HG02759 (cell line): ENCODE measurements around the gene HPS5.

Experiments used
- ATAC-seq: cut with Tn5 transposase; IDR thresholded peaks from one replicate; pipeline ENCODE4 v1.9.1; 2021; ENCODE audit warnings: mild to moderate bottlenecking, moderate library complexity; ENCODE audit not compliant: unreplicated experiment

The HPS5 gene

DNA sequence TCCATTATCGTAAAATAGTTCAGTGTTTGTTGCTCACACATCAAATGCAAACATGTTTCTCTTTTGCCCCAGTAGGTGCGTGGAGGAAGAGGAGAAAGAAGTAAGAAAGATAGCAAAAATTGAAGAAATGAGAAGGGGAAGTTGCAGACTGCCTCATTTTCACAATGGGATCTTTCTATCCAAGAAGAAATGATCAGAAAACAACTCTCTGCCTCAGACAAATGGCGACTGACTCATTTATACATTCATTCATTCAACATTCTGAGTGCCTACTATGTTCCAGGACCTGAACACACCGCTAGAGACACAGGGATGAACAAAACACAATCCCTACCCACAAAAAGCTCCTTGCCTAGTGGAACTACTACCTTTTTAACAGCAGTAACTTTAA, 367 bp downstream of the HPS5 start:
- ATAC-seq = no peak

- ATAC-seq = no peak
These were observed 1.3 kb downstream of the HPS5 start for GRCh38 chr11:18320617-18321016.

DNA sequence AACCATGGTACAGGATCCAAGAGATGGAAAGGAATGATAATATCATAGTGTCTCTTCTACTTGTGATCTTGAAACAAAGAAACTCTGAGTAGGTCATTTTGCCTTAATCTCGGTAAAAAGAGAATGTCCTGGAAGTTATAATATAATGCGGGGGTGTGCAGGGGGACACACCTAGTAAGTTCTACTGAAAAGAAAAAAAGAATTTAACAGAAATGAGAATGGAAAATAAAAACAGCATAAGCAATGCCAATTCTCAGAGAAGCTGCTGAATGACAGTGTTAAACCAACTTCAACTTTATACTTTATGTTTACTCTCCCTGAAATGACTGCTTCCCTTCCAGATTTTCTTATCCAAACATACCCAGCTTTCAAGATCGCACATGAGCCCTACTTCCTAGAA, 2.0 kb downstream of the HPS5 start:
- ATAC-seq = no peak

DNA sequence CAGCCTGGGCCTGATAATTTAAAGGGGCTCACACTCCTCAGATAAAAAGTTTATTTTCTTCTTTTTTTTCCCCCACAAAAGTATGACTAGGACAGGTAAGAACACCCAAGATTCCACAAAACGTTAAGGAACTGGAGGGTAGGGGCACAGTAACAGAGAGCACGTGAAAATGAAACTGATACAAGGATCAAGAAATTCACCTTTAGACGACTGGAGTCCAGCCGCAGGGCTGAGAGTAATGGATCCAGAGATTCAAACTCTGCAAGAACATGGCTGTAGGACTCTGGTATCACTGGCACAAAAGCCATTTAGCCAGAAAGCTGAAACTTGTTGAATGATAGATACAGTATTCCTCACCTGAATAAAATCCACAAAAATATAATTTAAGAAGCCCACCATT, 4.4 kb downstream of the HPS5 start:
- no peak for ATAC-seq

GRCh38 chr11:18315893-18316292, 6.0 kb downstream of the HPS5 start:
- ATAC-seq = no peak

DNA sequence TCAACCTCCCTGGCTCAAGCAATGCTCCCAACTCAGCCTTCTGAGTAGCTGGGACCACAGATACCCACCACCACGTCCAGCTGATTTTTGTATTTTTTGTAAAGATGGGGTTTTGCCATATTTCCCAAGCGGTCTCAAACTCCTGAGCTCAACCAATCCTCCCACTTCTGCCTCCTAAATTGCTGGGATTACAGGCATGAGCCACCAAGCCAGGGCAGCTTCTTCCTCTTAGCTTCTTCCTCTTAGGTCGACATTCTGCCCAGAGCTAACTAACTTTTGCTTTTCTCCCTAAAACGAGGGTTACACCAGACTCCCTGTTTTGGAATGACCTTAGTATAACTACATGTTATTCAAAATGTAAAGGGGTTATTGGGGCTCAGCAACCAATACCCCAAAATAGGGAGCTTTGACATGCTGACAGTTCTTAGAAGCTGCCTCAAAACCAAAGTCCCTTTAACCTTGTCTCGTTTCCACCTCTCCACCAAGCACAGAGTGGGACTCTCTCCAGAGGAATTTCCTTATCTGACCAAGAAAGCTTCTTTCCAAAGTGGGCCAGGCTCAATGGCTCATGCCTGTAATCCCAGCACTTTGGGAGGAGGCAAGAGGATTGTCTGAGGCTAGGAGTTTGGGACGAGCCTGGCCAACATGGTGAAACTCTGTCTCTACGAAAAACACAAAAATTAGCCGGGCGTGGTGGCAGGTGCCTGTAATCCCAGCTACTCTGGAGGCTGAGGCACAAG, 7.0 kb downstream of the HPS5 start:
- ATAC-seq = no peak

DNA sequence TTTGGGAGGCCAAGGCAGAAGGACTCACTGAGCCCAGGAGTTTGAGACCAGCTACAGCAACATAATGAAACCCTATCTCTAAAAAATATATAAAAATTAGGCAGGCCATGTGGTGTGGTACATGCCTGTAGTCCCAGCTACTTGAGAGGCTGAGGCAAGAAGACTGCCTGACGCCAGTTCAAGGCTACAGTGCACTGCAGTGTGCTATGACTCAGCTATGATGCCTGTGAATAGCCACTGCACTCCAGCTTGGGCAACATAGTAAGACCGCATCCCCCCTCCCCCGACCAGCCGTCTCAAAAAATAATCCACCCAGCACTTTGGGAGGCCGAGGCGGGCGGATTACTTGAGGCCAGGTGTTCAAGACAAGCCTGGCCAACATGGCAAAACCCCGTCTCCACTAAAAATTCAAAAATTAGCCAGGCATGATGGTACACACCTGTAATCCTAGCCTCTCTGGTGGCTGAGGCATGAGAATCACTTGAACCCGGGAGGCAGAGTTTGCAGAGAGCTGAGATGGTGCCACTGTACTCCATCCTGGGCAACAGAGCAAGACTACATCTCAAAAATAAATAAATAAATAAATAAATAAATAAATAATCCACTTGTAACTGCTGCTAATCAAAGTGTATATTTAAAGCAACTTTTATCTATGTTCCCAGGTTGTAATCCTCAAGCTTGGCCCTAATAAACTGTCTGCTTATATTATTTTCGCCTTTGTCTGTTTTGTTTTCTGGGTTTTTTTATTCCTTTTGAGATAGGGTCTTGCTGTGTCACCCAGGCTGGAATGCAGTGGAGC, 7.8 kb downstream of the HPS5 start:
- no peak for ATAC-seq

GRCh38 chr11:18312663-18313420, 9.1 kb downstream of the HPS5 start:
- no peak for ATAC-seq

DNA sequence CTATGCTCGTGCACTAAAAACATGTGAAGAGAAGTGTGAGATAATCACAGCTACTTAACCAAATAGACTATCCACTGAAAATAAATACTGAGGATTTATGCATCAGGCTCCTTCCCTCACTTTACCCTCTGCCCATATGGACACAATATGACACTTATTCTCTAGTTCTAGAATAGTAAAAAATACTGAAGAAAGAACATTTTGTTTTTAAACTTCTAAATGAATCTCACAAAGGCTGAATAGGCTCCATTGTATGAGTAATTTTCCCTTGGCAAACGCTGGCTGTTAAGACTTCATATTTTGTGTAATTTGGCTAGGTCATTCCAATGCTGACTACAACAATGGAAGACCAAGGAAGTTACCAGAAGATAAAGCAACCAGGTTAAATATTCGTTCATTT, 9.9 kb downstream of the HPS5 start:
- ATAC-seq = no peak

DNA sequence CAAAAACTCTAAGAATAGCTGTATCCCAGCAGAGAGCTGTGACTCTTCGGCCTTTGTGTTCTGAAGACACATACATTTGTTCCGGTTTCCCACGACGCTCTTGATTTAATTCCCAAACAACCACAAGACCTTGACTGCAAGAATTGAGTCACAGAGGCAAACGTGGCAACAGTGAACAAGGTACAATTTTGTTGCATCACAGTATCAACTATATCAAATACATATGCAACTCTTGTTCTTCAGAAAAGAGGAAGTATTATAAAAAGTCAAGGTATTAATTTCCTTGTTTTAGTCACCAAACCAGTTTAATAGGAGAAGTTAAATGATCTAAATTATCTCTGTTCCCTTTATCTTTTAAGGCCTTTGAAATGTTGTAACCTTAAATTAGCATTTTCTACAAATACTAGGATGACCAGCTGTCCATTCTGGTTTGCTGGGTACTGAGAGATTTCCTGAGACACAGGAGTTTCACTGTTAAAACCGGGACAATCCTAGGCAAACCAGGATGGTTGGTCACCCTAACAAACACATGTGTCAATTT, 11.1 kb downstream of the HPS5 start:
- ATAC-seq = peak; percentile 60

GRCh38 chr11:18309691-18310090, 12.2 kb downstream of the HPS5 start:
- no peak for ATAC-seq

GRCh38 chr11:18308242-18308641, 13.7 kb downstream of the HPS5 start:
- no peak for ATAC-seq

DNA sequence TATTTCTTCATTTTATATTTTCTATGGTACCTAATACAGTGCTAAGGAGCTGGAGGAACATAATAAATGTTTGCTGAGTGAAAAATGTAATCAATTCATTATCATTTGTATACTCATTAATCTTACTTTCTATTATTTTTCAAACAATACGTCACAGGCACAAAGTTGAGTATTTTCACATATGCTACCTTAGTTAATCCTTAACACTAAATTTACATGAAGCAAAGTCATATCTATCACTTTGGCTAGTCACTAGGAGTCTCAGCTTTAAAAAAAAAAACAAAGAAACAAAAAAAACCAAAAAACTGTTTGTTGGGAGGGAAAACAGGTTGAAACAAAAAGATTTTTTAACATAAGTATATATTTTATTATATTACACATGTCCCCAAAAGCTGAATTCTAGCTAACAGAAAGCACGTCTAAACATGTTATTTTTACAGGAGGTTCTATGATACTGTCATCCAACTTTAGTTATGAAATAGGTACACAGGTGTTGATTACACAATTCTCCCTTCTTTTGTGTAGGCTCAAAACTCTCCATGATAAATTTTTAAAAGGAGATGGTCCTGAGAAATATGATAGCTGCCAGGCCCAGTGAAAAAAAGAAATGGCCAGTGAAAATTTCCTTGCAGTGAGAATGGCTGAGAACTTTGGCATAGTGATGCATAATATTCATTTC, 14.3 kb downstream of the HPS5 start:
- no peak for ATAC-seq

GRCh38 chr11:18304745-18305144, 17.2 kb downstream of the HPS5 start:
- ATAC-seq = no peak

GRCh38 chr11:18299721-18300120, 22.2 kb downstream of the HPS5 start:
- no peak for ATAC-seq

GRCh38 chr11:18295316-18295715, 26.6 kb downstream of the HPS5 start:
- no peak for ATAC-seq

DNA sequence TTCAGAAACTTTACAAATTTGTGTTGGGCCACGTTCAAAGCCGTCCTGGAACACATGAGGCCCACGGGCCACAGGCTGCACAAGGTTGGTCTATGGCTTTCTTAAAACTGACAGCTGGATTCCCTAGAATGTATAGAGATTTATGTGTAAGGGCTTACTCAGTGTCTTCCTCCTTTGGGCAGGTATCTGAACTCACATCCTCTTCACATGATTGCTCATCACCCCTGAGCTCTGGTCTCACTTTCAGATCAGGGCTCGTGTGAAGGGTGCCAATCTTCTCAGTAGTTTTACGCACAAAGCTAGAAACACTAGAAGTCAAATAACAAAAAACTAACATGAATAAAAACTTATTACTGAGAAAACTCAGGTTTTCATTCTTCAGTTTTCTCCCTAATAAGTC, 27.1 kb downstream of the HPS5 start:
- ATAC-seq = no peak

- ATAC-seq = no peak
These were observed 33.0 kb downstream of the HPS5 start for GRCh38 chr11:18288911-18289310.

DNA sequence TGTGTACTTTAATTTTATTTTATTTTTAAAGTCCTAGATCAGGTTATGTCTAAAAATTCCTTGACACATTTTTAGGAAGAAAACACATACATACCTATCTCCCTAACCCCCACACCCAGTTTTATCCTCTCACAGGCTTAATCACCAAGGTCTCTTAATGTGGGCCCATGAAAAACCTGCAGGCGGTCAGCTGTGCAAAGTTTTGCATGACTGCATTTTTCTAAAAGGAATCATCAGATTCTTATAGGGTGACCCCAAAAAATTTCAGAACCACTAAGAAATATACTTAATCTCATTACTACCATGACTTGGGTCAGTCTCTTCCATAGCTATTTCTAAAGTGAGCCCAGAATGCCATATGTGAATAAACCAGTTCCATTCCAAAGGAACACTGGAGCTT, 36.1 kb downstream of the HPS5 start:
- ATAC-seq = no peak

- ATAC-seq = no peak
These were observed 39.3 kb downstream of the HPS5 start for GRCh38 chr11:18282626-18283025.
